HEK293 (cell line): ENCODE results near the gene ZNF513.

ENCODE experiments used
- BCL6B ChIP-seq: fragments of 450-650 bp; formaldehyde crosslinking; IDR thresholded peaks from 2 replicates; pipeline ENCODE4 v1.5.1; 2017; ENCODE audit warnings: missing biosample characterization, missing genetic modification characterization
- KLF7 ChIP-seq: fragments of 450-650 bp; formaldehyde crosslinking; IDR thresholded peaks from 2 replicates; pipeline ENCODE4 v1.5.1; 2016; ENCODE audit warnings: missing biosample characterization, missing genetic modification characterization, borderline replicate concordance
- SCRT1 ChIP-seq: fragments of 450-650 bp; formaldehyde crosslinking; IDR thresholded peaks from 2 replicates; pipeline ENCODE4 v1.5.1; 2016; ENCODE audit warnings: missing biosample characterization, missing genetic modification characterization, borderline replicate concordance
- ZBTB48 ChIP-seq: fragments of 450-650 bp; formaldehyde crosslinking; IDR thresholded peaks from 2 replicates; pipeline ENCODE4 v1.5.1; 2016; ENCODE audit warnings: missing biosample characterization, missing genetic modification characterization
- ZBTB7A ChIP-seq: fragments of 450-650 bp; formaldehyde crosslinking; IDR thresholded peaks from 2 replicates; pipeline ENCODE4 v1.5.1; 2016; ENCODE audit warnings: low read depth, missing biosample characterization, missing genetic modification characterization
- ZBTB8A ChIP-seq: fragments of 450-650 bp; formaldehyde crosslinking; IDR thresholded peaks from 2 replicates; pipeline ENCODE4 v1.5.1; 2016; ENCODE audit warnings: missing biosample characterization, missing genetic modification characterization
- ZNF121 ChIP-seq: fragments of 450-650 bp; formaldehyde crosslinking; IDR thresholded peaks from 2 replicates; pipeline ENCODE4 v1.5.1; 2016; ENCODE audit warnings: missing biosample characterization, missing genetic modification characterization
- ZNF214 ChIP-seq: fragments of 450-650 bp; formaldehyde crosslinking; IDR thresholded peaks from 2 replicates; pipeline ENCODE4 v1.5.1; 2017; ENCODE audit warnings: missing biosample characterization, mild to moderate bottlenecking, missing genetic modification characterization, borderline replicate concordance
- ZNF223 ChIP-seq: fragments of 450-650 bp; formaldehyde crosslinking; IDR thresholded peaks from 2 replicates; pipeline ENCODE4 v1.5.1; 2016; ENCODE audit warnings: missing biosample characterization, missing genetic modification characterization
- ZNF239 ChIP-seq: fragments of 450-650 bp; formaldehyde crosslinking; IDR thresholded peaks from 2 replicates; pipeline ENCODE4 v1.5.1; 2016; ENCODE audit warnings: missing biosample characterization, missing genetic modification characterization
- ZNF280D ChIP-seq: fragments of 450-650 bp; formaldehyde crosslinking; IDR thresholded peaks from 2 replicates; pipeline ENCODE4 v1.5.1; 2016; ENCODE audit warnings: missing biosample characterization, missing genetic modification characterization
- ZNF341 ChIP-seq: fragments of 450-650 bp; formaldehyde crosslinking; IDR thresholded peaks from 2 replicates; pipeline ENCODE4; 2016; ENCODE audit warnings: low read depth, missing biosample characterization, missing genetic modification characterization
- ZNF350 ChIP-seq: fragments of 450-650 bp; formaldehyde crosslinking; IDR thresholded peaks from 2 replicates; pipeline ENCODE4 v1.5.0; 2017; ENCODE audit warnings: missing biosample characterization, mild to moderate bottlenecking, missing genetic modification characterization
- ZNF510 ChIP-seq: fragments of 450-650 bp; formaldehyde crosslinking; IDR thresholded peaks from 2 replicates; pipeline ENCODE4 v1.5.1; 2018; ENCODE audit warnings: mild to moderate bottlenecking, missing genetic modification characterization, missing biosample characterization; ENCODE audit not compliant: insufficient replicate concordance
- ZNF518A ChIP-seq: fragments of 450-650 bp; formaldehyde crosslinking; conservative IDR thresholded peaks from 2 replicates; pipeline ENCODE4 v1.5.1; 2016; ENCODE audit warnings: low read depth, missing biosample characterization, missing genetic modification characterization
- ZNF530 ChIP-seq: fragments of 450-650 bp; formaldehyde crosslinking; IDR thresholded peaks from 2 replicates; pipeline ENCODE4 v1.5.1; 2016; ENCODE audit warnings: low read depth, missing biosample characterization, missing genetic modification characterization
- ZNF629 ChIP-seq: fragments of 450-650 bp; formaldehyde crosslinking; IDR thresholded peaks from 2 replicates; pipeline ENCODE4 v1.5.1; 2017; ENCODE audit warnings: missing biosample characterization, missing genetic modification characterization
- ZNF658 ChIP-seq: fragments of 450-650 bp; formaldehyde crosslinking; IDR thresholded peaks from 2 replicates; pipeline ENCODE4; 2016; ENCODE audit warnings: missing biosample characterization, missing genetic modification characterization
- ZNF670 ChIP-seq: fragments of 450-650 bp; formaldehyde crosslinking; IDR thresholded peaks from 2 replicates; pipeline ENCODE4 v1.5.1; 2016; ENCODE audit warnings: missing biosample characterization, missing genetic modification characterization, low read depth
- ZNF677 ChIP-seq: fragments of 450-650 bp; IDR thresholded peaks from 2 replicates; pipeline ENCODE4 v1.5.0; 2018; ENCODE audit warnings: missing biosample characterization, mild to moderate bottlenecking, missing genetic modification characterization, moderate library complexity
- ZXDB ChIP-seq: fragments of 450-650 bp; formaldehyde crosslinking; IDR thresholded peaks from 2 replicates; pipeline ENCODE4 v1.5.1; 2016; ENCODE audit warnings: missing biosample characterization, missing genetic modification characterization
- TF ChIP-seq, protein P1 (sequence below): fragments of 450-650 bp; formaldehyde crosslinking; IDR thresholded peaks from 2 replicates; pipeline ENCODE4 v1.5.1; 2016; ENCODE audit warnings: missing biosample characterization, missing genetic modification characterization, low read depth
- TF ChIP-seq, protein P2 (sequence below): fragments of 450-650 bp; formaldehyde crosslinking; IDR thresholded peaks from 2 replicates; pipeline ENCODE4 v1.5.1; 2016; ENCODE audit warnings: missing biosample characterization, missing genetic modification characterization
- TF ChIP-seq, protein P3 (sequence below): sonication (generic); formaldehyde crosslinking; IDR thresholded peaks from 2 replicates; pipeline ENCODE4 v1.8.1; 2022; ENCODE audit warnings: mild to moderate bottlenecking, moderate library complexity, missing genetic modification reagents

ZNF513 gene

DNA sequence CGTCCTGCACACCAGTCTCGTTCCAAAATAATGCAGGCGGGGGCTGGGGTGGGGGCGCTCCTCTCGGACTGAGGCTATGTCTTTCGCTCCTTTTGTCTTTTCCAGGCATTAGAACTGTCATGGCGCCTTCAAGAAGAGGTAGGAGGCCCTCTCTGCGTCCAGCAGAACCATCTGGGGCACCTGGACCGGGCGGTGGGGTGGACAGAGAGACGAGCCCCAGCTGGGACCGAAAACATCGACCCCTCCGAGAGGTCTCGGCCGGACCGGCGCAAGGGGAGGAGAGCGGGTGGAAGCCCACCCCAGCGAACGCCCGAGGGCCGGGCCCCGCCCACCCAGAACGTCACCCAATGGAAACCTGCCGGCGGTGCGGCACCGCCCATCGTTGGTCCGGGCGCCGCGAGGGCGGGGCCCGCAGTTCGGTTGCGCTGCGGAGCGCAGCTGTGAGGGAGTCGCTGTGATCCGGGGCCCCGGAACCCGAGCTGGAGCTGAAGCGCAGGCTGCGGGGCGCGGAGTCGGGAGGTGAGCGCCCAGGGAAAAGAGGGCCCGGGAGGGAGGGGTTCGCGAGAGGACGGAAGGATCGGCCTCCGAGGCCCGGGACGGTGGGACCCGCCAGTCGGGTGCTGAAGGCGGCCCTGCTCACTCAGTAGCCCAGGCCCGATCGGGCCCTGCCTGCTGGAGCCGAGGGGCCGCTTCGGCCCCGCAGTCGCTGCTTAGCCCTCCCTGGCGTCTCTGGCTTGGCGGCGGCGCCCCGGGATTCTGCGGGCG lies 47.9 kb upstream of the ZNF513 start, which contains the start of gene NRBP1 (continued):
- TF ChIP-seq ZNF518A: no peak
- no peak for TF ChIP-seq ZNF214
- no peak for TF ChIP-seq ZNF510 (tag by site-specific recombination)
- no peak for TF ChIP-seq ZNF223 (tag by site-specific recombination)
- TF ChIP-seq KLF7: peak; percentile 54; the same call in 1 of the 2 replicates
- TF ChIP-seq ZBTB8A: peak; percentile 47
- TF ChIP-seq ZNF670 (tag by site-specific recombination): no peak
- no peak for TF ChIP-seq ZNF677 (tag by site-specific recombination)
- TF ChIP-seq ZNF121 (tag by site-specific recombination): no peak
- 0 out of 2 replicates have a peak, but pooled peaks have one; percentile 28 for TF ChIP-seq ZBTB7A
- TF ChIP-seq ZXDB (tag by site-specific recombination): peak; percentile 26; the same call in 1 of the 2 replicates
- no peak for TF ChIP-seq ZNF239 (tag by site-specific recombination)
- no peak for TF ChIP-seq ZNF350 (tag by site-specific recombination)
- TF ChIP-seq, protein P1, sequence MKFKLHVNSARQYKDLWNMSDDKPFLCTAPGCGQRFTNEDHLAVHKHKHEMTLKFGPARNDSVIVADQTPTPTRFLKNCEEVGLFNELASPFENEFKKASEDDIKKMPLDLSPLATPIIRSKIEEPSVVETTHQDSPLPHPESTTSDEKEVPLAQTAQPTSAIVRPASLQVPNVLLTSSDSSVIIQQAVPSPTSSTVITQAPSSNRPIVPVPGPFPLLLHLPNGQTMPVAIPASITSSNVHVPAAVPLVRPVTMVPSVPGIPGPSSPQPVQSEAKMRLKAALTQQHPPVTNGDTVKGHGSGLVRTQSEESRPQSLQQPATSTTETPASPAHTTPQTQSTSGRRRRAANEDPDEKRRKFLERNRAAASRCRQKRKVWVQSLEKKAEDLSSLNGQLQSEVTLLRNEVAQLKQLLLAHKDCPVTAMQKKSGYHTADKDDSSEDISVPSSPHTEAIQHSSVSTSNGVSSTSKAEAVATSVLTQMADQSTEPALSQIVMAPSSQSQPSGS: no peak
- TF ChIP-seq SCRT1 (tag by site-specific recombination): no peak
- no peak for TF ChIP-seq ZBTB48
- TF ChIP-seq, protein P2, sequence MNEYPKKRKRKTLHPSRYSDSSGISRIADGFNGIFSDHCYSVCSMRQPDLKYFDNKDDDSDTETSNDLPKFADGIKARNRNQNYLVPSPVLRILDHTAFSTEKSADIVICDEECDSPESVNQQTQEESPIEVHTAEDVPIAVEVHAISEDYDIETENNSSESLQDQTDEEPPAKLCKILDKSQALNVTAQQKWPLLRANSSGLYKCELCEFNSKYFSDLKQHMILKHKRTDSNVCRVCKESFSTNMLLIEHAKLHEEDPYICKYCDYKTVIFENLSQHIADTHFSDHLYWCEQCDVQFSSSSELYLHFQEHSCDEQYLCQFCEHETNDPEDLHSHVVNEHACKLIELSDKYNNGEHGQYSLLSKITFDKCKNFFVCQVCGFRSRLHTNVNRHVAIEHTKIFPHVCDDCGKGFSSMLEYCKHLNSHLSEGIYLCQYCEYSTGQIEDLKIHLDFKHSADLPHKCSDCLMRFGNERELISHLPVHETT (tag by site-specific recombination): no peak
- TF ChIP-seq ZNF341 (tag by site-specific recombination): 0 out of 2 replicates have a peak, but pooled peaks have one; percentile 18
- TF ChIP-seq, protein P3, sequence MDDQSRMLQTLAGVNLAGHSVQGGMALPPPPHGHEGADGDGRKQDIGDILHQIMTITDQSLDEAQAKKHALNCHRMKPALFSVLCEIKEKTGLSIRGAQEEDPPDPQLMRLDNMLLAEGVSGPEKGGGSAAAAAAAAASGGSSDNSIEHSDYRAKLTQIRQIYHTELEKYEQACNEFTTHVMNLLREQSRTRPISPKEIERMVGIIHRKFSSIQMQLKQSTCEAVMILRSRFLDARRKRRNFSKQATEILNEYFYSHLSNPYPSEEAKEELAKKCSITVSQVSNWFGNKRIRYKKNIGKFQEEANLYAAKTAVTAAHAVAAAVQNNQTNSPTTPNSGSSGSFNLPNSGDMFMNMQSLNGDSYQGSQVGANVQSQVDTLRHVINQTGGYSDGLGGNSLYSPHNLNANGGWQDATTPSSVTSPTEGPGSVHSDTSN (CRISPR knock-in tag): no peak
- no peak for TF ChIP-seq BCL6B (tag by site-specific recombination)
- no peak for TF ChIP-seq ZNF530 (tag by site-specific recombination)
- 0 out of 2 replicates have a peak, but pooled peaks have one; percentile 23 for TF ChIP-seq ZNF629 (tag by site-specific recombination)
- TF ChIP-seq ZNF658 (tag by site-specific recombination): no peak
- TF ChIP-seq ZNF280D (tag by site-specific recombination): no peak
